Liver (tissue), 3 donors: ENCODE results near the gene ARHGEF16.

Experiments
- CTCF ChIP-seq: fragments of 150-350 bp; IDR thresholded peaks from 2 replicates; pipeline ENCODE4 v1.5.1; 2017; ENCODE audit warnings: improper control_type of control experiment, low read depth, low read length; ENCODE audit not compliant: missing input control
- GABPA ChIP-seq, 2 donors: IDR thresholded peaks in 1 of 2; conservative IDR thresholded peaks in 1 of 2; 2 replicates each; pipeline ENCODE4 v1.6.1; 2016; ENCODE audit warnings: antibody characterized with exemption in 2 of 2, mild to moderate bottlenecking in 1 of 2, moderate library complexity in 1 of 2
- RAD21 ChIP-seq, 2 donors: IDR thresholded peaks; 2 replicates each; pipeline ENCODE4 v1.6.1; 2016; ENCODE audit warnings: antibody characterized with exemption in 2 of 2, mild to moderate bottlenecking in 2 of 2
- ZBTB33 ChIP-seq: IDR thresholded peaks from 2 replicates; pipeline ENCODE4 v1.6.1; 2016; ENCODE audit warnings: antibody characterized with exemption
- donor health status: healthy.
- donor health status: healthy.

DNA sequence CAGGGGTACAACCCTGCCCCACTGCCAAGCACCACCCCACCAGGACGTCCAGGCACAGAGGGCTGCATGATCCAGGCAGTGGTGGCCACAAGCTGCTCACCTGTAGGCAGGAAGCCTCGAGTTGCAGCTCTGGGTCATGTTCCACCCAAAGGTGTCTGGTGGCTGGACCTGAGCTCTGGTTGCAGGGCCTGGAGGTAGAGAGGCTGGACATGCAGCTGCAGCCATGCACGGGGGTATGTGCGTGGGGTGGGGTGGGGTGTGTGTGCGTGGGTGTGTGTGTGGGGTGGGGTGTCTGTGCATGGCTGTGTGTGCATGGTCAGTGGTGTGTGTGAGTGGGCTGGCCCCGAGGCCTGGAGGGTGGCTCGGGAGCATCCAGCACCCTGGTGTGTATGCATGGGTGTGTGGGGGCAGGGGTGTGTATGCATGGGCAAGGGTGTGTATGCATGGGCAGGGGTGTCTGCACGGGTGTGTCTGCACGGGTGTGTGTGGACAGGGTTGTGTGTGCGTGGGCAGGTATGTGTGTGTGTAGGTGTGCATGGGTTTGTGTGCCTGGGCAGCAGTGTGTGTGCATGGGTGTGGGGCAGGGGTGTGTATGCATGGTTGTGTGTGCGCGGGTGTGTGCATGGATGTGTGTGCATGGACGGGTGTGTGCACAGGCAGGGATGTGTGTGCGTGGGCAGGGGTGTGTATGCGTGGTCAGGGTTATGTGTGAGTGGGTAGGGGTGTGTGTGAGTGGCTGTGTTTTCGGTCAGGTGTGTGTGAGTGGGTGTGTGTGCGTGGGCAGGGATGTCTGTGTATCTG lies 15.6 kb downstream of the ARHGEF16 start:
- TF ChIP-seq CTCF, result no peak
- TF ChIP-seq ZBTB33, result no peak
- no peak for TF ChIP-seq RAD21 (IDR thresholded peaks at IDR 0.05)
- TF ChIP-seq GABPA (IDR thresholded peaks at IDR 0.05 in 1 of 2, conservative IDR thresholded peaks at IDR 0.05 in 1 of 2), result no peak
